GM23338 (cell line): ENCODE measurements around the gene OSBPL10. TPM values are rescaled to one million over a fixed set of nuclear protein-coding genes. Genes with fewer than 3 reads are reported as not detected.

Source experiments
- ATAC-seq: fragments of 200-7000 bp; cut with Tn5 transposase; 3 replicates; pipeline ENCODE4 v1.9.1; 2020
- DNase-seq: peaks from one replicate; pipeline ENCODE4 v3.0.0-alpha.2; 2015; ENCODE audit warnings: low spot score
- H2AFZ ChIP-seq: fragments of 200-600 bp; sonication (generic); 2 replicates; pipeline ENCODE4 v1.8.0; 2016; ENCODE audit warnings: antibody characterized with exemption, mild to moderate bottlenecking, moderate library complexity
- H3F3A ChIP-seq: fragments of 200-600 bp; sonication (generic); replicated peaks from 2 replicates; pipeline ENCODE4 v1.8.0; 2017; ENCODE audit warnings: antibody characterized with exemption, mixed run types, low read depth
- H3K27ac ChIP-seq: fragments of 200-600 bp; sonication (generic); 2 replicates; pipeline ENCODE4 v1.6.1; 2016; ENCODE audit warnings: low read depth
- H3K27me3 ChIP-seq: fragments of 200-600 bp; sonication (generic); 2 replicates; pipeline ENCODE4 v1.8.0; 2016; ENCODE audit warnings: mild to moderate bottlenecking, mixed run types, moderate library complexity; ENCODE audit not compliant: insufficient read depth
- H3K36me3 ChIP-seq: fragments of 200-600 bp; sonication (generic); 2 replicates; pipeline ENCODE4 v1.8.0; 2016; ENCODE audit warnings: mild to moderate bottlenecking; ENCODE audit not compliant: insufficient read depth
- H3K4me1 ChIP-seq: fragments of 200-600 bp; sonication (generic); 2 replicates; pipeline ENCODE4 v1.8.0; 2016; ENCODE audit warnings: mild to moderate bottlenecking, moderate library complexity; ENCODE audit not compliant: insufficient read depth
- H3K4me2 ChIP-seq: fragments of 200-600 bp; sonication (generic); 2 replicates; pipeline ENCODE4 v1.7.1; 2017; ENCODE audit warnings: mixed run types
- H3K4me3 ChIP-seq: fragments of 200-600 bp; sonication (generic); 2 replicates; pipeline ENCODE4 v1.6.1; 2016; ENCODE audit warnings: mixed run types
- H3K79me2 ChIP-seq: fragments of 200-600 bp; sonication (generic); replicated peaks from 2 replicates; pipeline ENCODE4 v1.8.0; 2017; ENCODE audit warnings: mild to moderate bottlenecking; ENCODE audit not compliant: insufficient read depth
- H3K9me2 ChIP-seq: fragments of 200-600 bp; sonication (generic); 2 replicates; pipeline ENCODE4 v1.8.0; 2017; ENCODE audit not compliant: insufficient read depth
- H4K20me1 ChIP-seq: fragments of 200-600 bp; sonication (generic); replicated peaks from 2 replicates; pipeline ENCODE4 v1.8.0; 2017; ENCODE audit warnings: mild to moderate bottlenecking; ENCODE audit not compliant: insufficient read depth
- H3K27ac Mint-ChIP-seq: 2 replicates; pipeline ENCODE4 v1.8.0; 2020; ENCODE audit warnings: inconsistent platforms, mild to moderate bottlenecking, moderate library complexity, mixed read lengths
- H3K27me3 Mint-ChIP-seq: 3 replicates; pipeline ENCODE4 v1.8.0; 2022; ENCODE audit warnings: low read depth, mild to moderate bottlenecking, moderate library complexity, mixed read lengths, inconsistent platforms; ENCODE audit not compliant: insufficient read depth, poor library complexity
- H3K36me3 Mint-ChIP-seq: 3 replicates; pipeline ENCODE4 v1.8.0; 2021; ENCODE audit warnings: low read depth, mild to moderate bottlenecking, inconsistent platforms, moderate library complexity, mixed read lengths
- H3K4me1 Mint-ChIP-seq: 3 replicates; pipeline ENCODE4 v1.8.0; 2020; ENCODE audit warnings: mild to moderate bottlenecking, inconsistent platforms, mixed read lengths
- H3K4me3 Mint-ChIP-seq: 3 replicates; pipeline ENCODE4 v1.8.0; 2021; ENCODE audit warnings: moderate library complexity, mild to moderate bottlenecking, inconsistent platforms, mixed read lengths
- H3K9me3 Mint-ChIP-seq: 3 replicates; pipeline ENCODE4 v1.8.0; 2020; ENCODE audit warnings: moderate library complexity, mild to moderate bottlenecking, inconsistent platforms, mixed read lengths
- CREB1 ChIP-seq: fragments of 250-450 bp; sonication (Bioruptor Pico); IDR thresholded peaks from 2 replicates; pipeline ENCODE4 v1.5.0; 2020; ENCODE audit warnings: low read depth, mild to moderate bottlenecking, moderate library complexity
- CTCF ChIP-seq, 2 experiments: fragments of 200-600 bp in 1 of 2; sonication (generic) in 1 of 2; conservative IDR thresholded peaks; 2 replicates each; pipeline versions ENCODE4 v1.5.1 to v1.6.1; 2016 to 2017; ENCODE audit warnings: antibody characterized with exemption in 2 of 2, low read depth in 2 of 2, mild to moderate bottlenecking in 2 of 2, moderate library complexity in 1 of 2
- EZH2 ChIP-seq: fragments of 200-600 bp; sonication (generic); IDR thresholded peaks from one replicate; pipeline ENCODE4 v1.8.0; 2017; ENCODE audit warnings: antibody characterized with exemption, mild to moderate bottlenecking, low read depth; ENCODE audit not compliant: unreplicated experiment
- EZH2phosphoT487 ChIP-seq: fragments of 200-600 bp; sonication (generic); IDR thresholded peaks from one replicate; pipeline ENCODE4 v1.8.1; 2018; ENCODE audit warnings: antibody characterized with exemption; ENCODE audit not compliant: unreplicated experiment
- JUNB ChIP-seq: IDR thresholded peaks from one replicate; pipeline ENCODE4 v1.6.1; 2016; ENCODE audit warnings: antibody characterized with exemption; ENCODE audit not compliant: unreplicated experiment
- NANOG ChIP-seq: IDR thresholded peaks from 2 replicates; pipeline ENCODE4 v1.6.1; 2016; ENCODE audit warnings: antibody characterized with exemption, borderline replicate concordance
- POLR2AphosphoS5 ChIP-seq: IDR thresholded peaks from 2 replicates; pipeline ENCODE4 v1.6.1; 2016; ENCODE audit warnings: antibody characterized with exemption, low read depth
- REST ChIP-seq: IDR thresholded peaks from one replicate; pipeline ENCODE4 v1.6.1; 2018; ENCODE audit warnings: antibody characterized with exemption; ENCODE audit not compliant: unreplicated experiment
- STAT1 ChIP-seq: IDR thresholded peaks from one replicate; pipeline ENCODE4 v1.6.1; 2016; ENCODE audit warnings: antibody characterized with exemption; ENCODE audit not compliant: unreplicated experiment
- ZNF114 ChIP-seq: fragments of 250-450 bp; sonication (Bioruptor Pico); IDR thresholded peaks from 2 replicates; pipeline ENCODE4 v1.5.0; 2020; ENCODE audit warnings: mild to moderate bottlenecking, moderate library complexity
- ZNF331 ChIP-seq: fragments of 250-450 bp; sonication (Bioruptor Pico); IDR thresholded peaks from 2 replicates; pipeline ENCODE4 v1.5.0; 2020; ENCODE audit warnings: low read depth, mild to moderate bottlenecking, moderate library complexity
- ZNF462 ChIP-seq: fragments of 250-450 bp; sonication (Bioruptor Pico); IDR thresholded peaks from 2 replicates; pipeline ENCODE4 v1.5.0; 2020; ENCODE audit warnings: mild to moderate bottlenecking, moderate library complexity
- polyA plus RNA-seq: library from polyadenylated mRNA; unstranded; fragments of >200 nt; fragmentation: Nextera tagmentation; extraction: Ambion mirVana; gene quantifications from 2 replicates; pipeline ENCODE4 v1.2.1, GENCODE V29; 2016
- total RNA-seq: library from RNA; depleted of rRNA; stranded (reverse); fragments of >200 nt; shearing (Covaris generic); gene quantifications from 2 replicates; pipeline ENCODE4 v1.2.3, GENCODE V29; 2014
- TF ChIP-seq, protein P1 (sequence below): IDR thresholded peaks from 2 replicates; pipeline ENCODE4 v1.6.1; 2016; ENCODE audit warnings: antibody characterized with exemption

Gene OSBPL10
- total and polyA plus RNA-seq, 2 experiments from 2014 or later, result 23.8 to 149 TPM

GRCh38 chr3:31760654-31761053 is 220.4 kb downstream of the OSBPL10 start:
- H3K4me1 Mint-ChIP-seq, result peaks cover 10% of the 10 kb centered on the region

More at GRCh38 chr3:31760654-31761053, 220.4 kb downstream of the OSBPL10 start:
- Mint-ChIP-seq H3K9me3 (peaks cover 3% of the 10 kb centered on the region; the same call in 2 of the 3 replicates), H3K27ac (no peak overlapping the region), H3K27me3 (peaks cover 6% of the 10 kb centered on the region), H3K36me3 (peaks cover 18% of the 10 kb centered on the region; the same call in 2 of the 3 replicates), H3K4me3 (no peak overlapping the region)
- no peak overlapping the region for H3K4me3 ChIP-seq
- peaks cover 7% of the 10 kb centered on the region; the same call in 1 of the 2 replicates for H4K20me1 ChIP-seq
- H2AFZ ChIP-seq, result no peak overlapping the region
- H3K27ac ChIP-seq, result no peak overlapping the region
- no peaks in the 10 kb centered on the region for H3F3A ChIP-seq
- peaks cover 58% of the 10 kb centered on the region for H3K79me2 ChIP-seq
- no peaks in the 10 kb centered on the region; the same call in 1 of the 2 replicates for H3K4me1 ChIP-seq
- no peak overlapping the region for H3K4me2 ChIP-seq
- H3K27me3 ChIP-seq, result no peaks in the 10 kb centered on the region
- no peak for TF ChIP-seq EZH2phosphoT487
- TF ChIP-seq POLR2AphosphoS5, result no peak
- TF ChIP-seq CTCF (conservative IDR thresholded peaks at IDR 0.05; ENCODE audit: low read depth in 2 of 2), result no peak
- no peak for TF ChIP-seq STAT1
- TF ChIP-seq REST, result no peak
- TF ChIP-seq ZNF462 (CRISPR knock-in tag), result no peak
- TF ChIP-seq JUNB, result no peak
- TF ChIP-seq EZH2, result no peak
- TF ChIP-seq NANOG, result no peak
- no peak for TF ChIP-seq CREB1 (CRISPR knock-in tag)
- TF ChIP-seq ZNF114 (CRISPR knock-in tag), result no peak
- TF ChIP-seq ZNF331, result no peak
- TF ChIP-seq, protein P1, sequence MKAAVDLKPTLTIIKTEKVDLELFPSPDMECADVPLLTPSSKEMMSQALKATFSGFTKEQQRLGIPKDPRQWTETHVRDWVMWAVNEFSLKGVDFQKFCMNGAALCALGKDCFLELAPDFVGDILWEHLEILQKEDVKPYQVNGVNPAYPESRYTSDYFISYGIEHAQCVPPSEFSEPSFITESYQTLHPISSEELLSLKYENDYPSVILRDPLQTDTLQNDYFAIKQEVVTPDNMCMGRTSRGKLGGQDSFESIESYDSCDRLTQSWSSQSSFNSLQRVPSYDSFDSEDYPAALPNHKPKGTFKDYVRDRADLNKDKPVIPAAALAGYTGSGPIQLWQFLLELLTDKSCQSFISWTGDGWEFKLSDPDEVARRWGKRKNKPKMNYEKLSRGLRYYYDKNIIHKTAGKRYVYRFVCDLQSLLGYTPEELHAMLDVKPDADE, result no peak
- no peaks in the 10 kb centered on the region for H3K9me2 ChIP-seq
- no peaks in the 10 kb centered on the region for H3K36me3 ChIP-seq
- ATAC-seq, result no peak
- no peak for DNase-seq
